GM13977 (cell line): Measurements from ENCODE around the gene MSTO1.

ENCODE experiments used
- DNase-seq: peaks from one replicate; pipeline ENCODE4 v3.0.0; 2012; ENCODE audit warnings: low spot score
- CTCF ChIP-seq: IDR thresholded peaks from 2 replicates; pipeline ENCODE4 v1.5.1; 2012; ENCODE audit warnings: mild to moderate bottlenecking, control low read depth; ENCODE audit not compliant: insufficient read depth; ENCODE audit errors: extremely low read depth, missing control alignments
- in situ Hi-C: fragments of 300-500 bp; cut with MboI; formaldehyde crosslinking; loops from one replicate; pipeline ENCODE4 v1.12.0; 2022; ENCODE audit warnings: low sequenced_read_pairs, low pct_unique_long_range_greater_than_20kb, mixed read lengths, inconsistent platforms; ENCODE audit not compliant: unreplicated experiment

Gene MSTO1

GRCh38 chr1:155643230-155643629 lies 33.2 kb downstream of the MSTO1 start:
- no peak for DNase-seq
- in situ Hi-C loops = no loop called here
- TF ChIP-seq CTCF = no peak

DNA sequence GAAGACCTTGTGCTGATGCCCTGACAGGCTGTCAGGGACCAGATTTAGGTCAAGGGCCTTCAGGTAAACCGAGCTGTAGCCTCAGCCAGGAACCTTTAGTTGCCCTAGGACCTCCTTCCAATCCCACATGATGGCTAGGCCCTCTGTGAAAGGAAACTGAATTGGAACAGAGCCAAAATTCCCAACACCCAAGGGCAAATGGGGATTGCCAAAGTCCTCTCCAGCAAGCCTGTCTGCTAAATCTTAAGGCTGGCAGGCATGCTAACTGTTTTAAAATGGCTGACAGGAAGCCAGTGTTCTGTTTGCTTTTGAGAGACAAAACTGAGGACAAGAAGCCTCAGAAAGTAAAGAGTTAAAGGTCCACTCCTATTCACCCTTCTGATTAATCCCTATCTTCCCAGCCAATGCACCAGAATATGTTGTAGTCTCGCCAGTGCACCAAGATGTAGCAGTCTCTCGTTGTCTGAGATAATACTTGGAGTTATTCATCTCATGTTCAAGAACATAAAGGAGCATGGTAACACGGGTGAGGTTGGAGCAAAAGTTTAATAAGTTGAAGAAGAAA lies 35.1 kb downstream of the MSTO1 start:
- TF ChIP-seq CTCF = no peak
- no peak for DNase-seq
- in situ Hi-C loops = no loop called here

DNA sequence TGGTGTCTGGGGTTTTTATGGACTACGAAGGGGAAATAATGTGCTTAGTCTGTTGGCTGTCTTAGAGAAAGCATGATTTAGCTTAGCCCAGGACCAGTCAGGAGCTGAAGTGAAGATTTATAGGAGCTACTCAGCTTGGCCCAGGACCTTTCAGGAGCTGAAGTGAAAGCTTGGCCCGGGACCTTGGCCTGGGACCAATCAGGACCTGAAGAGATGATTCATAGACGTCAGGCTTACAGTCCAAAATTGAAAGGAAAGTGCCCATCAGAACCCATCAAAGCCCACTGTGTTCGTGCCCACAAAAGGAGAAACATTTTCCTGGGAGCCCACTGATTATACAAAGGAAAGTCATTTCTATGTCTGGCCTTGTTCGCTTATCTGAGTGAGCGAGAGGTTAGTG lies 35.6 kb downstream of the MSTO1 start:
- in situ Hi-C loops = no loop called here
- TF ChIP-seq CTCF = no peak
- DNase-seq = no peak

GRCh38 chr1:155646307-155646706 lies 36.3 kb downstream of the MSTO1 start:
- DNase-seq = no peak
- TF ChIP-seq CTCF = no peak
- in situ Hi-C loops = no loop called here

DNA sequence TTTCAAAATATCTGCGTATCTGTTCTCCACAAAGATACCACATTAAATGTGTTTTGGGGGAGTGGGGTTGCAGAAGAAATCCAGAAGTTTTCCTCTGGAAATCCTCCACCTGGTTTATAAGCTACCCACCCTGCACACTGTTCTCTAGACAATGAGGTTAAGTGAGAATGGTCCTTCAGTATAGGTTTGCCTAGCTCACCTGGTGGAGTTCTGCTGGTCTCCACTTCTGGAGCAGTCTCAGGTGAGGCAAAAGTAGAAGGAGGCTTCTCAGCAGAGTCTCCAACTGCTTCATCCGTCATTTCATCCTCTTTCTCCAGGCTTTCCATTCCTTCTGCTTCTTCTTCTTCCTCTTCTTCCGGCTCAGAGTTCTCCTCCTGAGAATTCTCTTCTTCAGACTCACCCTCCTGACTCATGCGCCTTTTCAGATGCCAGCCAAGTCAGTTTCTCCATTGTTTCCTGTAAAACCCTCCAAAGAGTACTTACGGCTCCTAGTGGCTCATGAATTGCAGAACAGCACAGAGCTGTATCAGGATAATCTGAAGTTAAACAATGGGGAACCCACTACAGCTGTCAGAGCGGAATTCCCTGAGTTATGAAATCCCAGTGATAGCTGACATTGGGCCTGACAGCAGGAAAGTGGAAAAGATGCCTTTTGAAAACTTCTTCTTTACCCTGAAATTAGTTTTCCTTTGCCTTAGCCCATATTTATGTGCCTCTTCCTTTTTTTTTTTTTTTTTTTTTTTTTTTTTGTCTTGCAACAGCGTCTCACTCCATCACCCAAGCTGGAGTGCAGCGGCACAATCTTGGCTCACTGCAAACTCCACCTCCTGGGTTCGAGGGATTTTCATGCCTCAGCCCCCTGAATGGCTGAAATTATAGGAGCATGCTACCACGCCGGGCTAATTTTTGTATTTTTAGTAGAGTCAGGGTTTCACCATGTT lies 38.5 kb downstream of the MSTO1 start:
- DNase-seq = no peak
- no peak for TF ChIP-seq CTCF

DNA sequence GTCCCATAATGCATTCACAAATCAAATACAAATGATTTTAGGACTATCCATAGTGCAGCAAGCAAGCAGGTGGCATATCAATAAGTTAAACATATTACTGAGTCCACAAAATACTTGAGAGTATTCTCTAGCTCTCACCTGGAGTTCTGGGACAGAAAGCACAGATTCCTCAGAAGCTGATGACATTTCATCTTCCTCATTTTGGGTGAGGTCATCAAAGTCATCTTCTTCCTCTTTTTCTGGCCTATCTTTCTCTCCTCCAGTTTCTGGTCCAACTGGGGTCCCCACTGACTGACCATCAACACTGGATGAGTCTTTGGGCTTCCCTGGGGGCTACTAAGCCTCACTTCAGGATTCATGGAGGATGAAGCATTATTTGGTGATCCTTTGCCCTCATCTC lies 39.7 kb downstream of the MSTO1 start:
- TF ChIP-seq CTCF = no peak
- in situ Hi-C loops = no loop called here
- DNase-seq = no peak

More for the DNA sequence above, 38.5 kb downstream of the MSTO1 start:
- in situ Hi-C loops = no loop called here
